IMR-90 (cell line): ENCODE results near the gene CEP55. TPM values are rescaled to one million over a fixed set of nuclear protein-coding genes. Genes with fewer than 3 reads are reported as not detected.

ENCODE experiments used
- ATAC-seq: fragments of 200-7000 bp; cut with Tn5 transposase; 2 replicates; pipeline ENCODE4 v1.9.1; 2020; ENCODE audit warnings: low read depth, mild to moderate bottlenecking, moderate library complexity
- BruUV-seq: library from RNA; stranded (reverse); fragments of 400-500 nt; replicated peaks from 2 replicates; lab custom pipeline; 2021; lab: Mats Ljungman, UMichigan
- CTCF ChIA-PET: fragments of 300-600 bp; formaldehyde crosslinking; extraction: SDS; loops from one replicate; lab custom pipeline; 2021; ENCODE audit warnings: antibody characterized with exemption; lab: Yijun Ruan, JAX
- POLR2A ChIA-PET: fragments of 300-600 bp; sonication (Branson Sonifier 250); formaldehyde crosslinking; loops from one replicate; lab custom pipeline; 2022; ENCODE audit warnings: antibody characterized with exemption; ENCODE audit not compliant: unreplicated experiment; lab: Charles Lee
- DNase-seq: peaks from one replicate; pipeline ENCODE4 v3.0.0; 2013
- H2AFZ ChIP-seq: replicated peaks from 2 replicates; pipeline ENCODE3; 2013; ENCODE audit warnings: low read length, mild to moderate bottlenecking; ENCODE audit not compliant: poor library complexity
- H2AK5ac ChIP-seq: 2 replicates; pipeline ENCODE4 v1.6.1; 2013; ENCODE audit warnings: low read depth, low read length, inconsistent platforms
- H2AK9ac ChIP-seq: replicated peaks from 2 replicates; pipeline ENCODE3; 2013; ENCODE audit warnings: mild to moderate bottlenecking, low read depth, low read length, moderate library complexity; ENCODE audit not compliant: poor library complexity
- H2BK120ac ChIP-seq: 2 replicates; pipeline ENCODE4 v1.6.1; 2013; ENCODE audit warnings: low read depth, low read length, inconsistent platforms
- H2BK15ac ChIP-seq: 3 replicates; pipeline ENCODE4 v1.6.1; 2013; ENCODE audit warnings: low read depth, low read length, inconsistent platforms
- H2BK20ac ChIP-seq: 2 replicates; pipeline ENCODE4 v1.6.1; 2013; ENCODE audit warnings: low read depth, mild to moderate bottlenecking, inconsistent platforms, low read length, moderate library complexity
- H2BK5ac ChIP-seq: 2 replicates; pipeline ENCODE4 v1.6.1; 2013; ENCODE audit warnings: mild to moderate bottlenecking, low read depth, low read length, inconsistent platforms; ENCODE audit not compliant: poor library complexity, severe bottlenecking
- H3K14ac ChIP-seq: replicated peaks from 2 replicates; pipeline ENCODE4 v1.6.1; 2013; ENCODE audit warnings: low read depth, low read length, inconsistent platforms
- H3K18ac ChIP-seq: 2 replicates; pipeline ENCODE4 v1.6.1; 2013; ENCODE audit warnings: low read depth, low read length, control low read depth
- H3K23ac ChIP-seq: 2 replicates; pipeline ENCODE4 v1.6.1; 2013; ENCODE audit warnings: low read depth, low read length, inconsistent platforms
- H3K27ac ChIP-seq: 2 replicates; pipeline ENCODE4 v1.5.1; 2013; ENCODE audit warnings: mild to moderate bottlenecking, control low read depth, low read length; ENCODE audit not compliant: insufficient read depth
- H3K27me3 ChIP-seq: 2 replicates; pipeline ENCODE4 v1.6.1; 2013; ENCODE audit warnings: low read length; ENCODE audit not compliant: control insufficient read depth, insufficient read depth
- H3K36me3 ChIP-seq: 2 replicates; pipeline ENCODE4 v1.6.1; 2013; ENCODE audit warnings: low read length, mixed read lengths; ENCODE audit not compliant: control insufficient read depth, insufficient read depth
- H3K4ac ChIP-seq: 2 replicates; pipeline ENCODE4 v1.6.1; 2013; ENCODE audit warnings: low read depth, low read length, inconsistent platforms
- H3K4me1 ChIP-seq: 2 replicates; pipeline ENCODE4 v1.6.1; 2013; ENCODE audit warnings: low read length, mixed read lengths; ENCODE audit not compliant: control insufficient read depth, insufficient read depth
- H3K4me2 ChIP-seq: 2 replicates; pipeline ENCODE4 v1.6.1; 2013; ENCODE audit warnings: low read depth, mild to moderate bottlenecking, control low read depth, low read length, moderate library complexity
- H3K4me3 ChIP-seq: 2 replicates; pipeline ENCODE4 v1.5.1; 2013; ENCODE audit warnings: low read depth, mild to moderate bottlenecking, control low read depth, low read length, moderate library complexity; ENCODE audit not compliant: insufficient read depth
- H3K56ac ChIP-seq: 2 replicates; pipeline ENCODE4 v1.6.1; 2013; ENCODE audit warnings: low read length, inconsistent platforms; ENCODE audit not compliant: insufficient read depth; ENCODE audit errors: extremely low read depth
- H3K79me1 ChIP-seq, 2 experiments: 2 replicates each; pipeline ENCODE4 v1.6.1; 2013; ENCODE audit warnings: low read length in 2 of 2, inconsistent platforms in 1 of 2, low read depth in 1 of 2
- H3K9ac ChIP-seq: 2 replicates; pipeline ENCODE4 v1.6.1; 2013; ENCODE audit warnings: low read depth, low read length, control low read depth
- H3K9me1 ChIP-seq: 2 replicates; pipeline ENCODE4 v1.6.1; 2013; ENCODE audit warnings: low read length, inconsistent platforms; ENCODE audit not compliant: insufficient read depth
- H3K9me3 ChIP-seq: 2 replicates; pipeline ENCODE4 v1.6.1; 2013; ENCODE audit warnings: low read length; ENCODE audit not compliant: control insufficient read depth, insufficient read depth
- H4K20me1 ChIP-seq: 2 replicates; pipeline ENCODE4 v1.6.1; 2013; ENCODE audit warnings: low read length, inconsistent platforms; ENCODE audit not compliant: insufficient read depth
- H4K5ac ChIP-seq: 2 replicates; pipeline ENCODE4 v1.6.1; 2013; ENCODE audit warnings: mild to moderate bottlenecking, low read depth, low read length, control low read depth
- H4K8ac ChIP-seq, 2 experiments: 2 replicates each; pipeline ENCODE4 v1.6.1; 2013; ENCODE audit warnings: low read depth in 2 of 2, low read length in 2 of 2, control low read depth in 1 of 2, inconsistent platforms in 1 of 2
- H4K91ac ChIP-seq: 2 replicates; pipeline ENCODE4 v1.6.1; 2013; ENCODE audit warnings: low read depth, low read length, inconsistent platforms; ENCODE audit not compliant: insufficient read depth
- MAZ ChIP-seq: IDR thresholded peaks from 2 replicates; pipeline ENCODE4 v1.6.1; 2012; ENCODE audit warnings: low read depth, mild to moderate bottlenecking, low read length, improper control_type of control experiment, moderate library complexity, borderline replicate concordance
- WGBS, 2 experiments: methylation state at CpG; one replicate each; pipeline versions ENCODE4 v1.1.5 to v1.1.7; 2013; ENCODE audit warnings: missing lambda C conversion rate in 2 of 2; ENCODE audit not compliant: insufficient read length in 1 of 2; ENCODE audit errors: extremely low coverage in 2 of 2; 5-methylcytosine and 5-hydroxymethylcytosine counted together
- dilution Hi-C: fragments of 300-500 bp; cut with HindIII; formaldehyde crosslinking; loops from one replicate; pipeline ENCODE4 v1.14.3; 2018; ENCODE audit warnings: low sequenced_read_pairs; ENCODE audit not compliant: unreplicated experiment
- in situ Hi-C: fragments of 300-500 bp; cut with MboI; formaldehyde crosslinking; loops from 3 replicates; pipeline ENCODE4 v1.14.3; 2019; ENCODE audit warnings: low sequenced_read_pairs, inconsistent platforms, mixed read lengths
- intact Hi-C: fragments of 100-400 bp; cut with micrococcal nuclease; formaldehyde crosslinking; loops from 2 replicates; pipeline ENCODE4 v1.10.0; 2022
- polyA plus RNA-seq, 3 experiments: library from polyadenylated mRNA; depleted of rRNA; stranded (reverse); fragments of >200 nt; gene quantifications; 2 replicates each; pipeline ENCODE4 v1.2.3, GENCODE V29; 2012; ENCODE audit warnings: low replicate concordance in 1 of 3
- total RNA-seq: library from RNA; depleted of rRNA; stranded (reverse); fragments of >200 nt; gene quantifications from 2 replicates; pipeline ENCODE4 v1.2.3, GENCODE V29; 2012
- TF ChIP-seq, protein P1 (sequence below): conservative IDR thresholded peaks from 2 replicates; pipeline ENCODE4 v1.5.1; 2012; ENCODE audit warnings: mild to moderate bottlenecking, low read depth, low read length, improper control_type of control experiment

CEP55 gene
- total and polyA plus RNA-seq, 2 of the 4 experiments (the other 2 are of a cell fraction), result 15.7 to 23.5 TPM

DNA sequence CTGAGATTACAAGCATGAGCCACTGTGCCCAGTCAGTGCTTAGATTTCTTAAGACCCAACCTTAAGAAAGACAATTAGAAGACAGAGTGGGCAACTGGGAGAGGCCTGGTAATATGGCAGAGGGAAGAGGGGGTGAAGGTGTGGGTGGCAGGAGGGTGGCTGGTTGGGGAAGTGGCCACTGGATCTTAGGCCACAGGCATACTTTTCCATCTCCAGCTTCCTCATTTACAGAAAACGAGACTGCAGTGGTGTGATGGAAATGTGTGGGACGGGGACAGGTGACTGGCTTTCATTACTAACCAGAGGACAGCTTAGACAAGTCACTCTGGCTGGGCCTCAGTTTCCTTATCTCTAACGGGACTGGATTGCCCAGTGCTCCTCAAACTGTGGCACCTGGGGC, 69.0 kb downstream of the CEP55 start:
- CTCF ChIA-PET, result no interaction called here
- Histone ChIP-seq H3K9ac (no peak overlapping the region), H3K79me1 (no peaks in the 10 kb centered on the region), H2AK9ac (no peak overlapping the region), H2BK20ac (no peak overlapping the region), H3K9me1 (no peaks in the 10 kb centered on the region), H4K5ac (no peak overlapping the region), H3K4me2 (no peak overlapping the region), H2BK15ac (no peak overlapping the region), H2BK5ac (no peak overlapping the region), H4K91ac (no peak overlapping the region), H3K23ac (no peak overlapping the region), H3K27me3 (peaks cover 61% of the 10 kb centered on the region), H3K56ac (no peak overlapping the region), H3K18ac (no peak overlapping the region), H3K9me3 (no peaks in the 10 kb centered on the region), H3K4me1 (no peaks in the 10 kb centered on the region), H4K20me1 (no peaks in the 10 kb centered on the region), H3K4ac (no peak overlapping the region), H2AK5ac (no peak overlapping the region), H2BK120ac (no peak overlapping the region), H3K36me3 (no peaks in the 10 kb centered on the region), H3K14ac (no peak overlapping the region), H3K4me3 (no peak overlapping the region), H4K8ac (no peak overlapping the region), H2AFZ (no peak overlapping the region), H3K27ac (no peak overlapping the region)
- intact Hi-C loops, result no loop called here
- in situ Hi-C loops, result no loop called here
- POLR2A ChIA-PET, result no interaction called here
- dilution Hi-C loops, result no loop called here
- no TSS peak for BruUV-seq
- TF ChIP-seq, protein P1, sequence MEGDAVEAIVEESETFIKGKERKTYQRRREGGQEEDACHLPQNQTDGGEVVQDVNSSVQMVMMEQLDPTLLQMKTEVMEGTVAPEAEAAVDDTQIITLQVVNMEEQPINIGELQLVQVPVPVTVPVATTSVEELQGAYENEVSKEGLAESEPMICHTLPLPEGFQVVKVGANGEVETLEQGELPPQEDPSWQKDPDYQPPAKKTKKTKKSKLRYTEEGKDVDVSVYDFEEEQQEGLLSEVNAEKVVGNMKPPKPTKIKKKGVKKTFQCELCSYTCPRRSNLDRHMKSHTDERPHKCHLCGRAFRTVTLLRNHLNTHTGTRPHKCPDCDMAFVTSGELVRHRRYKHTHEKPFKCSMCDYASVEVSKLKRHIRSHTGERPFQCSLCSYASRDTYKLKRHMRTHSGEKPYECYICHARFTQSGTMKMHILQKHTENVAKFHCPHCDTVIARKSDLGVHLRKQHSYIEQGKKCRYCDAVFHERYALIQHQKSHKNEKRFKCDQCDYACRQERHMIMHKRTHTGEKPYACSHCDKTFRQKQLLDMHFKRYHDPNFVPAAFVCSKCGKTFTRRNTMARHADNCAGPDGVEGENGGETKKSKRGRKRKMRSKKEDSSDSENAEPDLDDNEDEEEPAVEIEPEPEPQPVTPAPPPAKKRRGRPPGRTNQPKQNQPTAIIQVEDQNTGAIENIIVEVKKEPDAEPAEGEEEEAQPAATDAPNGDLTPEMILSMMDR, result no peak
- TF ChIP-seq MAZ, result no peak
- DNase-seq, result no peak
- no peak for ATAC-seq
- WGBS, 2 experiments, result no CpG with 5 or more reads among the region's 3 CpGs
